AG04450 (cell line): ENCODE results near the gene ELF3. TPM values are rescaled to one million over a fixed set of nuclear protein-coding genes. Genes with fewer than 3 reads are reported as not detected.
"Not testable (repeated sequence)": the region's sequence is repeated elsewhere in the genome, so short reads cannot be mapped to it uniquely, and the experiment has no call there.

Experiments
- CTCF ChIA-PET: fragments of 300-600, 350-600 bp; formaldehyde crosslinking; extraction: SDS; loops from one replicate; lab custom pipeline; 2022; ENCODE audit warnings: antibody characterized with exemption, inconsistent platforms; lab: Charles Lee
- POLR2A ChIA-PET: fragments of 350-600 bp; formaldehyde crosslinking; extraction: SDS; loops from one replicate; lab custom pipeline; 2021; ENCODE audit warnings: antibody characterized with exemption, inconsistent platforms; lab: Yijun Ruan, JAX
- DNase-seq: peaks from one replicate; pipeline ENCODE4 v3.0.0-alpha.2; 2011; ENCODE audit warnings: low read depth, low spot score
- H3K27ac ChIP-seq: one replicate; pipeline ENCODE4 v1.5.1; 2012; ENCODE audit warnings: low read depth, low read length, control low read depth
- H3K27me3 ChIP-seq: one replicate; pipeline ENCODE4 v1.6.0; 2012; ENCODE audit warnings: low read length; ENCODE audit not compliant: control insufficient read depth, insufficient read depth
- H3K4me3 ChIP-seq: 2 replicates; pipeline ENCODE4 v1.5.1; 2011; ENCODE audit warnings: mild to moderate bottlenecking, low read depth, low read length, control low read depth
- H3K9me3 ChIP-seq: 2 replicates; pipeline ENCODE4 v1.5.1; 2012; ENCODE audit warnings: low read length; ENCODE audit not compliant: control insufficient read depth, insufficient read depth
- polyA plus RNA-seq: library from polyadenylated mRNA; depleted of rRNA; stranded (reverse); fragments of >200 nt; gene quantifications from 2 replicates; pipeline ENCODE4 v1.2.3, GENCODE V29; 2011
- TF ChIP-seq, protein P1 (sequence below): IDR thresholded peaks from 2 replicates; pipeline ENCODE4 v1.5.1; 2011; ENCODE audit warnings: low read depth, low read length, control low read depth, inconsistent platforms

ELF3 gene
- polyA plus RNA-seq, 1 experiment, result 0.72 TPM

DNA sequence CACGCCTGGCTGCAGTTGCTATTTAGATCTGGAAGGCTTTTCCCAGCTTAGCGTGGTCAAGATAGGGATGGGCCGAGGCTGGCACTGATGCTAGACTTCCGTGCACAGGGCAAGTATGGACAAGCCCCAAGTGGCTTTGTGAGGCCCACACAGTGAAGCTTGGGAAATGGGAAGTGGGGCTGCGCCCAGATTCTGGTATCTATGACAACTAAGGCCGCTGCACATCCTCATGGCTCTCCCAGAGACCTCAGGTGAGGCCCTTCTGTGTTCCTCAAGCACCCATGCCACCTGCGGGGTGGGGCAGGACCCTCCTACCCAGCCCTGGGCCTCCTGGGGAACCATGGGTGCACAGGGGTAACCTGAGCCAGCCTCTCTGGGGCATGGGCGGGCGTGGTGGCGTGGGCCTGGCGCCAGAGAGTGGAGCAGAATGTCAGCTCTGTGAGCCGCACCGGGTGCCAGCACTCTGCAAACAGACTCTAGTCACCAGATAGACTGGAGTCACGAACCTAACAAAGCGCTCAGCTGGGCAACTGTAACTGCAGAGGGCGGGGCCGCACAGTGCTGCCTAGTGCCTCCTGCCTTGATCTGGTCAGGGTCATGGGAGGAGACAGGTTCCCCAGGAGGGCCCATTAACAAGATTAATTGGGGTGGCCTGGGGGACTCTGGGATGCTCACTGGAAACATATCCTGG lies 46.4 kb downstream of the ELF3 start:
- Histone ChIP-seq H3K27ac (no peak overlapping the region), H3K4me3 (no peak overlapping the region), H3K9me3 (no peaks in the 10 kb centered on the region), H3K27me3 (peaks cover 3% of the 10 kb centered on the region)
- POLR2A ChIA-PET, result no interaction called here
- DNase-seq, result no peak
- TF ChIP-seq, protein P1, sequence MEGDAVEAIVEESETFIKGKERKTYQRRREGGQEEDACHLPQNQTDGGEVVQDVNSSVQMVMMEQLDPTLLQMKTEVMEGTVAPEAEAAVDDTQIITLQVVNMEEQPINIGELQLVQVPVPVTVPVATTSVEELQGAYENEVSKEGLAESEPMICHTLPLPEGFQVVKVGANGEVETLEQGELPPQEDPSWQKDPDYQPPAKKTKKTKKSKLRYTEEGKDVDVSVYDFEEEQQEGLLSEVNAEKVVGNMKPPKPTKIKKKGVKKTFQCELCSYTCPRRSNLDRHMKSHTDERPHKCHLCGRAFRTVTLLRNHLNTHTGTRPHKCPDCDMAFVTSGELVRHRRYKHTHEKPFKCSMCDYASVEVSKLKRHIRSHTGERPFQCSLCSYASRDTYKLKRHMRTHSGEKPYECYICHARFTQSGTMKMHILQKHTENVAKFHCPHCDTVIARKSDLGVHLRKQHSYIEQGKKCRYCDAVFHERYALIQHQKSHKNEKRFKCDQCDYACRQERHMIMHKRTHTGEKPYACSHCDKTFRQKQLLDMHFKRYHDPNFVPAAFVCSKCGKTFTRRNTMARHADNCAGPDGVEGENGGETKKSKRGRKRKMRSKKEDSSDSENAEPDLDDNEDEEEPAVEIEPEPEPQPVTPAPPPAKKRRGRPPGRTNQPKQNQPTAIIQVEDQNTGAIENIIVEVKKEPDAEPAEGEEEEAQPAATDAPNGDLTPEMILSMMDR, result no peak
- CTCF ChIA-PET, result no interaction called here

DNA sequence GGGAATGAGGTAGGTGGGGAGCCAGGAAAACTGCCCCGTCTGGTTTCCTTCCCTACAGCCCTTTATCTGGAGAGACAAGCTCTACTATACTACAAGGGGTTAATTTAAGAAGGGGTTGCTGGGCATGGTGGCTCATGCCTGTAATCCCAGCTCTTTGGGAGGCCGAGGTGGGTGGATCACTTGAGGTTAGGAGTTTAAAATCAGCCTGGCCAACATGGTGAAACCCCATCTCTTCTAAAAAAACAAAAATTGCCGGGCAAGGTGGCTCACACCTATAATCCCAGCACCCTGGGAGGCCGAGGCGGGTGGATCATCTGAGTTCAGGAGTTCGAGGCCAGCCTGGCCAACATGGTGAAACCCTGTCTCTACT lies 46.9 kb downstream of the ELF3 start:
- H3K27ac ChIP-seq, CTCF ChIA-PET, H3K4me3 ChIP-seq, DNase-seq, H3K27me3 ChIP-seq, POLR2A ChIA-PET, H3K9me3 ChIP-seq: not testable (repeated sequence)

DNA sequence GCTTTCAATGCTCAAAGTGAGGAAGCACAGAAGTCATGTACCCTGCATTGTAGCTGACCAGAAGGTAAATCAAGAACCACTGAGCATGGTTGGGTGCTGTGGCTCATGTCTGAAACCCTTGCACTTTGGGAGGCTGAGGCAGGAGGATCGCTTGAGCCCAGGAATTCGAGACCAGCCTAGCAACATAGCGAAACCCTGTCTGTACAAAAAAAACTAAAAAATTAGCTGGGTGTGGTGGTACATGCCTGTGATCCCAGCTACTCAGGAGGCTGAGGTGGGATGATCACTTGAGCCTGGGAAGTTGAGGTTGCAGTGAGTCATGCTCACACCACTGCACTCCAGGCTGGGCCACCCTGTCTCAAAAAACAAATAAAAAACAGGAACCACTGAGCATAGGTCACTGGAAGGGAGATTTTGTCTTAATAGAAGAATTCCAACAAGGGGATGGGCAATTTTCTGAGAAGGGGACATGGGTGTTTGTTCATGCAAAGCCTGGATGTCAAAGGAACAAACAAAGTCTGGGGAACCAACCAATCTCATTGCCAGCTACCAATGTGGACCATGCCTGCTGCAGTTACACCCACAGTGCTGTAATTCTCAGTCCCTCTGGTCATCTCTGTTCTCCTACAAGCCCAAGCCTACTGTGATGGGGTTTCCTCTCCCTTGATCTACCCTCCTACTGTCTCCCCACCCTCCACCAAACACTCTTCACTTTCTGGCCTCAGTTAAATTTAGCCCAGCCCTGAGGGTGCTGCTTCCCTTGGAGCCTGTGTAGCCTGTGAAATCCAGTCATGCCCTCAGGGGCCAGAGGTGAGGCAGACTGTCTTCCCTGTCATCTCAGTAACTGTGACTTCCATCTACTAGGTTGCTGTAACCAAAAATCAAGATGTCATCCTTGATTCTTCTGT lies 47.9 kb downstream of the ELF3 start:
- POLR2A ChIA-PET, result no interaction called here

DNA sequence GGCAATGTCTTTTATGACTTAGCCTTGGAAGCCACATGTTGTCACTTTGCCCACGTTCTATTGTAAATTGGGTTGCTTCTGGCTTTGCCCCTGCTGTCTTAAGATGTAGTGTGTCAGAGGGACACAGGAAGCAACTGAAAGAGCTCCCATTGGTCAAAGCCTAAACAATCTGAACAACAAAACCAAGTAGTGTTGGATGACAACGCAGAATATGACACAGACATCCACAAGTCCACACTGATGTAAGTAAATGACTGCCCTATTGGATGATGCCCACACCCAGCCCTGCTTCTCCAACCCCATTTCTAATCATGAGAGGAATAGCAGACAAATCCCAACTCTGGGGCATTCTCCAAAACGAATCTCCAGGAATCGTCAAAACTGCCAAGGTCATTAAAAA lies 50.7 kb downstream of the ELF3 start:
- POLR2A ChIA-PET, result no interaction called here
- CTCF ChIA-PET, result no interaction called here
- no peak for DNase-seq
- H3K27ac ChIP-seq, result no peak overlapping the region
- H3K27me3 ChIP-seq, result no peaks in the 10 kb centered on the region
- H3K4me3 ChIP-seq, result no peak overlapping the region
- TF ChIP-seq, protein P1, result no peak
- H3K9me3 ChIP-seq, result no peaks in the 10 kb centered on the region

More for the DNA sequence above, 47.9 kb downstream of the ELF3 start:
- TF ChIP-seq, protein P1, result no peak
- CTCF ChIA-PET, result no interaction called here
- Histone ChIP-seq H3K4me3 (no peak overlapping the region), H3K27me3 (peaks cover 3% of the 10 kb centered on the region), H3K27ac (no peak overlapping the region), H3K9me3 (no peaks in the 10 kb centered on the region)
- DNase-seq, result no peak

DNA sequence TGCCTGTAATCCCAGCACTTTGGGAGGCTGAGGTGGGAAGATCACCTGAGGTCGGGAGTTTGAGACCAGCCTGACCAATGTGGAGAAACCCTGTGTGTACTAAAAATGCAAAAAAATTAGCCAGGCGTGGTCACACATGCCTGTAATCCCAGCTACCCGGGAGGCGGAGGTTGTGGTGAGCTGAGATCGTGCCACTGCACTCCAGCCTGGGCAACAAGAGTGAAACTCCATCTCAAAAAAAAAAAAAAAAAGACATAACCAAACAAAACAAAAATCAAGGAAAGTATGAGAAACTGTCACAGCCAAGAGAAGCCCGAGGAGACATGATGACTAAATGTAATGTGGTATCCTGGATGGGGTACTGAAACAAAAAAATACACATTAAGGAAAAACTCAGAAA lies 51.4 kb downstream of the ELF3 start:
- H3K4me3 ChIP-seq, H3K9me3 ChIP-seq, CTCF ChIA-PET, DNase-seq, H3K27ac ChIP-seq, H3K27me3 ChIP-seq: not testable (repeated sequence)
- POLR2A ChIA-PET, result interaction anchor here (0.7 kb wide), 1 partner anchor 759 kb away, joined by 7 read pairs; no protein-coding TSS in a partner anchor

DNA sequence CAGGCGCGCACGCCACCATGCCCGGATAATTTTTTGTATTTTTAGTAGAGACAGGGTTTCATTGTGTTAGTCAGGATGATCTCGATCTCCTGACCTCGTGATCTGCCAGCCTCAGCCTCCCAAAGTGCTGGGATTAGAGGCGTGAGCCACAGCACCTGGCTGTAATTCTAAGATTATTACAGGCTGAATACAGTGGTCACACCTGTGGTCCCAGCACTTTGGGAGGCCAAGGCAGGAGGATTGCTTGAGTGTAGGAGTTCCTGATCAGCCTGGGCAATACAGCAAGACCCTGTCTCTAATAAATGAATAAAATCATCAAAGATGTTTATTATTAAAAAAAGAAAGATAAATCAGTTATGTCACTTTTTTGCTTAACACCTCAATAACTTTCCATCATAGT lies 52.2 kb downstream of the ELF3 start:
- POLR2A ChIA-PET, DNase-seq, H3K9me3 ChIP-seq, H3K4me3 ChIP-seq, H3K27ac ChIP-seq, H3K27me3 ChIP-seq: not testable (repeated sequence)
- CTCF ChIA-PET, result interaction anchor here (1.3 kb wide), 1 partner anchor 56 kb away, joined by 7 read pairs; no protein-coding TSS in a partner anchor
